NB4 (cell line): Measurements from ENCODE around the gene YAE1.

Experiments
- CTCF ChIP-seq: IDR thresholded peaks from one replicate; pipeline ENCODE4 v1.5.1; 2012; ENCODE audit warnings: low read depth, low read length
- MYC ChIP-seq: IDR thresholded peaks from 2 replicates; pipeline ENCODE4 v1.6.1; 2011; ENCODE audit warnings: low read depth, low read length
- POLR2A ChIP-seq: IDR thresholded peaks from 2 replicates; pipeline ENCODE4 v1.6.1; 2011; ENCODE audit warnings: mild to moderate bottlenecking; ENCODE audit not compliant: insufficient read length; ENCODE audit errors: extremely low read depth
- TF ChIP-seq, protein P1 (sequence below): IDR thresholded peaks from 2 replicates; pipeline ENCODE4 v1.6.1; 2011; ENCODE audit warnings: low read depth, low read length

- TF ChIP-seq CTCF (no peak), POLR2A (no peak), MYC (no peak)
- TF ChIP-seq, protein P1, sequence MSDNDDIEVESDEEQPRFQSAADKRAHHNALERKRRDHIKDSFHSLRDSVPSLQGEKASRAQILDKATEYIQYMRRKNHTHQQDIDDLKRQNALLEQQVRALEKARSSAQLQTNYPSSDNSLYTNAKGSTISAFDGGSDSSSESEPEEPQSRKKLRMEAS: no peak
Observed at GRCh38 chr7:39528849-39529248, 37.4 kb upstream of the YAE1 start.
